GM10248 (cell line): ENCODE results near the gene ENPP6.

Experiments
- CTCF ChIA-PET: fragments of 300-600 bp; sonication (Branson Sonifier 250); formaldehyde crosslinking; extraction: SDS; loops from one replicate; lab custom pipeline; 2021; ENCODE audit warnings: antibody characterized with exemption; lab: Yijun Ruan, JAX
- POLR2A ChIA-PET: fragments of 350-650 bp; sonication (Branson Sonifier 250); formaldehyde crosslinking; extraction: SDS; loops from one replicate; lab custom pipeline; 2020; ENCODE audit warnings: antibody characterized with exemption; lab: Yijun Ruan, JAX
- DNase-seq: peaks from one replicate; pipeline ENCODE4 v3.0.0; 2012; ENCODE audit errors: extremely low spot score
- CTCF ChIP-seq: IDR thresholded peaks from 2 replicates; pipeline ENCODE4 v1.5.1; 2012; ENCODE audit warnings: mild to moderate bottlenecking, low read depth; ENCODE audit errors: extremely low read depth, missing control alignments, control extremely low read depth

The ENPP6 gene

GRCh38 chr4:184262901-184263300, 45.2 kb upstream of the ENPP6 start:
- DNase-seq: no peak
- TF ChIP-seq CTCF: no peak
- POLR2A ChIA-PET: no interaction called here
- CTCF ChIA-PET: interaction anchor here (0.7 to 9.5 kb wide), 22 partner anchors 9 to 879 kb away, joined by 3 to 168 read pairs (median 8); partner anchors contain the start of gene IRF2

- CTCF ChIA-PET: interaction anchor here (0.8 to 9.5 kb wide), 8 partner anchors 8 to 471 kb away, joined by 3 to 168 read pairs (median 11); no protein-coding TSS in a partner anchor
- TF ChIP-seq CTCF: no peak
- POLR2A ChIA-PET: no interaction called here
- no peak for DNase-seq
Measured at GRCh38 chr4:184261246-184261645, 43.6 kb upstream of the ENPP6 start.

- no peak for DNase-seq
- CTCF ChIA-PET: interaction anchor here (1.1 to 8.2 kb wide), 2 partner anchors 6 to 133 kb away, joined by 3 to 72 read pairs; no protein-coding TSS in a partner anchor
- POLR2A ChIA-PET: interaction anchor here (0.6 kb wide), 1 partner anchor 157 kb away, joined by 3 read pairs; no protein-coding TSS in a partner anchor
- TF ChIP-seq CTCF: no peak
Measured at GRCh38 chr4:184259866-184260265, 42.2 kb upstream of the ENPP6 start.

- no peak for DNase-seq
- no peak for TF ChIP-seq CTCF
- POLR2A ChIA-PET: interaction anchor here (0.6 kb wide), 1 partner anchor 158 kb away, joined by 3 read pairs; no protein-coding TSS in a partner anchor
- CTCF ChIA-PET: interaction anchor here (1.1 to 8.2 kb wide), 2 partner anchors 5 to 134 kb away, joined by 3 to 72 read pairs; no protein-coding TSS in a partner anchor
Measured at GRCh38 chr4:184259081-184259480, 41.4 kb upstream of the ENPP6 start.

- ChIA-PET CTCF (interaction anchor here (6.0 kb wide), 1 partner anchor 7 kb away, joined by 72 read pairs; no protein-coding TSS in a partner anchor), POLR2A (no interaction called here)
- DNase-seq: no peak
- no peak for TF ChIP-seq CTCF
Measured at GRCh38 chr4:184255871-184256642, 38.4 kb upstream of the ENPP6 start.

- CTCF ChIA-PET: interaction anchor here (0.7 to 6.0 kb wide), 2 partner anchors 8 to 11 kb away, joined by 3 to 72 read pairs; no protein-coding TSS in a partner anchor
- no peak for TF ChIP-seq CTCF
- no peak for DNase-seq
- POLR2A ChIA-PET: no interaction called here
Measured at GRCh38 chr4:184255361-184255760, 37.7 kb upstream of the ENPP6 start.
